HG03095 (cell line): Measurements from ENCODE around the gene SLC20A1.
"Not testable (repeated sequence)": the region's sequence is repeated elsewhere in the genome, so short reads cannot be mapped to it uniquely, and the experiment has no call there.

Experiments used
- ATAC-seq: cut with Tn5 transposase; IDR thresholded peaks from one replicate; pipeline ENCODE4 v1.9.1; 2021; ENCODE audit warnings: moderate library complexity; ENCODE audit not compliant: unreplicated experiment

Gene SLC20A1

GRCh38 chr2:112646102-112646719 is 472 bp downstream of the SLC20A1 start:
- ATAC-seq, result peak; percentile 12

- no peak for ATAC-seq
Measured at GRCh38 chr2:112646791-112647689, 1.3 kb downstream of the SLC20A1 start.

- ATAC-seq, result no peak
Measured at GRCh38 chr2:112648081-112648480, 2.3 kb downstream of the SLC20A1 start.

- ATAC-seq, result no peak
Measured at GRCh38 chr2:112656679-112657078, 10.9 kb downstream of the SLC20A1 start.

GRCh38 chr2:112658301-112658700 is 12.6 kb downstream of the SLC20A1 start:
- ATAC-seq, result no peak

- no peak for ATAC-seq
Measured at GRCh38 chr2:112658839-112659667, 13.3 kb downstream of the SLC20A1 start.

GRCh38 chr2:112660138-112660537 is 14.4 kb downstream of the SLC20A1 start:
- no peak for ATAC-seq

- ATAC-seq, result no peak
Measured at GRCh38 chr2:112661656-112662305, 16.0 kb downstream of the SLC20A1 start.

GRCh38 chr2:112662704-112663103 is 17.0 kb downstream of the SLC20A1 start:
- no peak for ATAC-seq

- no peak for ATAC-seq
Measured at GRCh38 chr2:112664689-112665088, 18.9 kb downstream of the SLC20A1 start.

GRCh38 chr2:112665113-112665780 is 19.5 kb downstream of the SLC20A1 start:
- no peak for ATAC-seq

- ATAC-seq, result no peak
Measured at GRCh38 chr2:112666761-112667122, 21.0 kb downstream of the SLC20A1 start.

- not testable (repeated sequence) for ATAC-seq
Measured at GRCh38 chr2:112667540-112667939, 21.8 kb downstream of the SLC20A1 start.

- no peak for ATAC-seq
Measured at GRCh38 chr2:112669667-112670066, 23.9 kb downstream of the SLC20A1 start.

GRCh38 chr2:112670252-112671022 is 24.7 kb downstream of the SLC20A1 start:
- no peak for ATAC-seq

- ATAC-seq, result no peak
Measured at GRCh38 chr2:112671801-112672200, 26.1 kb downstream of the SLC20A1 start.

GRCh38 chr2:112673008-112673407 is 27.3 kb downstream of the SLC20A1 start:
- ATAC-seq, result no peak

- ATAC-seq, result no peak
Measured at GRCh38 chr2:112674229-112674628, 28.5 kb downstream of the SLC20A1 start.

- no peak for ATAC-seq
Measured at GRCh38 chr2:112679484-112679883, 33.7 kb downstream of the SLC20A1 start.

GRCh38 chr2:112680666-112681101 is 34.9 kb downstream of the SLC20A1 start:
- ATAC-seq, result no peak
